ENCODE results near the gene MTMR3. TPM values are rescaled to one million over a fixed set of nuclear protein-coding genes. Genes with fewer than 3 reads are reported as not detected.

MTMR3 gene
- total and polyA plus RNA-seq, 2 of the 8 experiments (the other 6 are each of a cell fraction or from before 2014, with no cell fraction given), result 16.9 to 18.5 TPM

GRCh38 chr22:29964776-29965175 lies 81.8 kb downstream of the MTMR3 start:
- Histone ChIP-seq H4K91ac (replicated peaks; ENCODE audit: insufficient read length, low read length) (no peak overlapping the region), H3K23me2 (ENCODE audit: low read depth, low read length) (peaks cover 2% of the 10 kb centered on the region; the same call in 1 of the 2 replicates), H3K4me2 (ENCODE audit: insufficient read depth in 1 of 2, low read depth in 2 of 2, low read length in 2 of 2) (no peak overlapping the region), H2BK5ac (ENCODE audit: low read depth, low read length) (no peak overlapping the region), H3K18ac (ENCODE audit: extremely low read depth, low read length) (no peak overlapping the region), H3K56ac (replicated peaks; ENCODE audit: insufficient read length, low read depth, low read length) (no peak overlapping the region), H3K9me3 (ENCODE audit: insufficient read depth in 2 of 2, low read depth in 1 of 2, low read length in 1 of 2) (no peaks in the 10 kb centered on the region), H3K4me3 (ENCODE audit: extremely low read depth in 1 of 4, insufficient read depth in 2 of 4, low read depth in 3 of 4, low read length in 4 of 4) (no peak overlapping the region), H3K27me3 (replicated peaks in 1 of 4; ENCODE audit: control insufficient read depth in 3 of 4, extremely low read depth in 1 of 4, insufficient read depth in 3 of 4, low read length in 3 of 4) (no peaks in the 10 kb centered on the region), H3K4ac (replicated peaks; ENCODE audit: insufficient read length, low read depth, low read length) (no peak overlapping the region), H2BK15ac (ENCODE audit: low read length) (no peak overlapping the region), H2BK120ac (replicated peaks; ENCODE audit: low read depth, low read length) (no peak overlapping the region), H2BK12ac (ENCODE audit: low read depth, low read length) (no peak overlapping the region), H2BK20ac (ENCODE audit: low read length) (no peak overlapping the region), H2AFZ (ENCODE audit: low read length) (no peak overlapping the region), H3K14ac (ENCODE audit: insufficient read length) (no peak overlapping the region), H3K23ac (ENCODE audit: insufficient read length) (no peak overlapping the region), H4K5ac (ENCODE audit: insufficient read length, low read depth, low read length) (no peak overlapping the region), H3K27ac (ENCODE audit: low read depth, low read length) (no peak overlapping the region), H3K79me2 (ENCODE audit: control insufficient read depth in 1 of 2, insufficient read depth in 2 of 2, low read length in 2 of 2) (no peaks in the 10 kb centered on the region), H3K9ac (replicated peaks in 1 of 4; ENCODE audit: extremely low read depth in 1 of 4, low read depth in 3 of 4, low read length in 3 of 4) (no peak overlapping the region), H4K20me1 (replicated peaks in 1 of 2; ENCODE audit: control insufficient read depth in 1 of 2, insufficient read depth in 2 of 2, low read length in 2 of 2) (peaks cover 0 to 2% of the 10 kb centered on the region in 2 experiments), H3K79me1 (ENCODE audit: low read depth, low read length) (no peaks in the 10 kb centered on the region), H3K4me1 (replicated peaks in 1 of 4; ENCODE audit: control insufficient read depth in 3 of 4, insufficient read depth in 4 of 4, low read length in 3 of 4) (no peaks in the 10 kb centered on the region), H4K8ac (ENCODE audit: extremely low read depth, insufficient read depth, low read length) (no peak overlapping the region), H3K36me3 (ENCODE audit: control insufficient read depth in 2 of 4, insufficient read depth in 4 of 4, low read length in 3 of 4) (no peaks in the 10 kb centered on the region), H2AK5ac (ENCODE audit: low read depth, low read length) (no peak overlapping the region)
- no peak for FAIRE-seq
- TF ChIP-seq CEBPB (IDR thresholded peaks at IDR 0.05; ENCODE audit: low read depth, low read length) (no peak), SRF (IDR thresholded peaks at IDR 0.05; ENCODE audit: low read depth, low read length) (no peak), CTBP2 (IDR thresholded peaks at IDR 0.05; ENCODE audit: borderline replicate concordance, insufficient read depth, insufficient read length, low read length) (no peak), TAF1 (IDR thresholded peaks at IDR 0.05; ENCODE audit: low read depth, low read length) (no peak)
- WGBS, 2 experiments (ENCODE audit: extremely low coverage in 1 of 2, insufficient coverage in 1 of 2, insufficient read length in 1 of 2, insufficient replicate concordance in 2 of 2, low coverage in 1 of 2, low lambda C conversion rate in 2 of 2, missing lambda C conversion rate in 1 of 2), result 78% methylated on average over 5 of the region's 5 CpGs; no CpG with 5 or more reads in 1 of the 2 experiments
- POLR2A ChIA-PET (ENCODE audit: partially characterized antibody), result no interaction called here
- CTCF ChIA-PET (ENCODE audit: partially characterized antibody), result no interaction called here
- no peak for DNase-seq (ENCODE audit: low read depth in 1 of 2, low spot score in 2 of 2)
